RWPE2 (cell line): ENCODE measurements around the gene GNAQ.

Experiments used
- ATAC-seq: fragments of 200-7000 bp; cut with Tn5 transposase; 3 replicates; pipeline ENCODE4 v1.9.1; 2021; ENCODE audit warnings: low read depth
- DNase-seq: peaks from one replicate; pipeline ENCODE4 v3.0.0-alpha.2; 2020; ENCODE audit warnings: low spot score
- H3K27ac ChIP-seq: fragments of 450-650 bp; 2 replicates; pipeline ENCODE4 v1.5.1; 2017; ENCODE audit warnings: mild to moderate bottlenecking; ENCODE audit not compliant: poor library complexity, severe bottlenecking
- H3K27me3 ChIP-seq: fragments of 250-450 bp; sonication (Bioruptor Pico); 2 replicates; pipeline ENCODE4 v1.5.1; 2021; ENCODE audit warnings: mild to moderate bottlenecking, moderate library complexity; ENCODE audit not compliant: insufficient read depth, poor library complexity, severe bottlenecking
- H3K36me3 ChIP-seq: fragments of 250-450 bp; sonication (Bioruptor Pico); 2 replicates; pipeline ENCODE4 v1.5.1; 2020; ENCODE audit warnings: low read depth, mild to moderate bottlenecking, moderate library complexity
- H3K4me1 ChIP-seq: fragments of 250-450 bp; sonication (Bioruptor Pico); 2 replicates; pipeline ENCODE4 v1.5.1; 2021; ENCODE audit warnings: mild to moderate bottlenecking, moderate library complexity; ENCODE audit not compliant: insufficient read depth, poor library complexity, severe bottlenecking
- H3K4me3 ChIP-seq: fragments of 250-450 bp; sonication (Bioruptor Pico); 2 replicates; pipeline ENCODE4 v1.5.1; 2021; ENCODE audit warnings: mild to moderate bottlenecking, moderate library complexity; ENCODE audit not compliant: severe bottlenecking
- H3K9me3 ChIP-seq: fragments of 250-450 bp; sonication (Bioruptor Pico); 2 replicates; pipeline ENCODE4 v1.5.1; 2021; ENCODE audit warnings: mild to moderate bottlenecking, moderate library complexity; ENCODE audit not compliant: severe bottlenecking
- CTCF ChIP-seq: fragments of 450-650 bp; IDR thresholded peaks from one replicate; pipeline ENCODE4 v1.5.1; 2017; ENCODE audit warnings: mild to moderate bottlenecking, moderate library complexity; ENCODE audit not compliant: poor library complexity, severe bottlenecking

The GNAQ gene

GRCh38 chr9:77892955-77893514, 138.6 kb downstream of the GNAQ start:
- H3K4me3 ChIP-seq: no peak overlapping the region
- H3K4me1 ChIP-seq: peaks cover 3% of the 10 kb centered on the region
- no peak overlapping the region for H3K27ac ChIP-seq
- ATAC-seq (no peak), DNase-seq (no peak)
- no peaks in the 10 kb centered on the region for H3K27me3 ChIP-seq
- no peaks in the 10 kb centered on the region for H3K9me3 ChIP-seq
- H3K36me3 ChIP-seq: no peaks in the 10 kb centered on the region
- no peak for TF ChIP-seq CTCF

- no peak for TF ChIP-seq CTCF
- Histone ChIP-seq H3K36me3 (no peaks in the 10 kb centered on the region), H3K9me3 (no peaks in the 10 kb centered on the region), H3K4me1 (peaks cover 11% of the 10 kb centered on the region), H3K27me3 (no peaks in the 10 kb centered on the region), H3K4me3 (no peak overlapping the region), H3K27ac (no peak overlapping the region)
- ATAC-seq (no peak), DNase-seq (no peak)
Measured at GRCh38 chr9:77892171-77892570, 139.4 kb downstream of the GNAQ start.

GRCh38 chr9:77891128-77891800, 140.3 kb downstream of the GNAQ start:
- H3K27me3 ChIP-seq: no peaks in the 10 kb centered on the region
- no peaks in the 10 kb centered on the region for H3K9me3 ChIP-seq
- no peak overlapping the region for H3K4me3 ChIP-seq
- no peaks in the 10 kb centered on the region for H3K36me3 ChIP-seq
- ATAC-seq: no peak
- no peak for TF ChIP-seq CTCF
- H3K4me1 ChIP-seq: peaks cover 12% of the 10 kb centered on the region
- H3K27ac ChIP-seq: no peak overlapping the region
- no peak for DNase-seq

GRCh38 chr9:77887662-77888061, 143.9 kb downstream of the GNAQ start:
- Histone ChIP-seq H3K4me1 (peaks cover 31% of the 10 kb centered on the region), H3K27me3 (no peaks in the 10 kb centered on the region), H3K36me3 (no peaks in the 10 kb centered on the region), H3K9me3 (no peaks in the 10 kb centered on the region), H3K4me3 (no peak overlapping the region), H3K27ac (no peak overlapping the region)
- DNase-seq (no peak), ATAC-seq (no peak)
- TF ChIP-seq CTCF: no peak

- Histone ChIP-seq H3K27ac (peak overlapping the region; percentile 94), H3K4me3 (no peak overlapping the region), H3K36me3 (no peaks in the 10 kb centered on the region), H3K27me3 (no peaks in the 10 kb centered on the region), H3K4me1 (peaks cover 31% of the 10 kb centered on the region), H3K9me3 (no peaks in the 10 kb centered on the region)
- DNase-seq: no peak
- ATAC-seq: no peak
- TF ChIP-seq CTCF: no peak
Measured at GRCh38 chr9:77885104-77885672, 146.4 kb downstream of the GNAQ start.
